HepG2 (cell line): ENCODE results near the gene HS3ST5. TPM values are rescaled to one million over a fixed set of nuclear protein-coding genes. Genes with fewer than 3 reads are reported as not detected.

Experiments used
- ATAC-seq: fragments of 200-7000 bp; cut with Tn5 transposase; 3 replicates; pipeline ENCODE4 v1.9.1; 2020; ENCODE audit warnings: mild to moderate bottlenecking, moderate library complexity
- BruUV-seq: library from RNA; stranded (reverse); fragments of 400-500 nt; replicated peaks from 2 replicates; lab custom pipeline; 2021; lab: Mats Ljungman, UMichigan
- CTCF ChIA-PET: fragments of 300-600 bp; formaldehyde crosslinking; extraction: SDS; loops from one replicate; lab custom pipeline; 2021; ENCODE audit warnings: low total read pairs, inconsistent platforms, low intra/inter-chr PET ratio; lab: Yijun Ruan, JAX
- POLR2A ChIA-PET: fragments of 350-600 bp; sonication (Branson Sonifier 250); formaldehyde crosslinking; loops from one replicate; lab custom pipeline; 2020; ENCODE audit warnings: antibody characterized with exemption, inconsistent platforms; lab: Yijun Ruan, JAX
- DNase-seq: peaks from one replicate; pipeline ENCODE4 v3.0.0-alpha.2; 2015; ENCODE audit warnings: low spot score
- FAIRE-seq: peaks from 3 replicates; lab custom pipeline; 2011; peaks lifted over from hg19 to GRCh38; lab: Jason Lieb, UNC
- H2AFZ ChIP-seq: one replicate; pipeline ENCODE4 v1.6.1; 2011; ENCODE audit warnings: low read length, inconsistent platforms
- H3K27ac ChIP-seq: fragments of 300-600 bp; 3 replicates; pipeline ENCODE4 v1.8.0; 2011; ENCODE audit warnings: mixed run types, mild to moderate bottlenecking, mixed read lengths, low read length, inconsistent platforms; ENCODE audit not compliant: insufficient read depth; ENCODE audit errors: extremely low read length
- H3K27me3 ChIP-seq, 2 experiments: fragments of 200-600 bp in 1 of 2; 2 replicates in 1 of 2; 3 replicates in 1 of 2; pipeline versions ENCODE4 v1.6.0 to v1.8.0; 2011; ENCODE audit warnings: low read length in 2 of 2, mild to moderate bottlenecking in 2 of 2, moderate library complexity in 2 of 2, inconsistent platforms in 1 of 2; ENCODE audit not compliant: insufficient read depth in 2 of 2, control insufficient read depth in 1 of 2
- H3K36me3 ChIP-seq, 2 experiments: fragments of 200-600 bp in 1 of 2; replicated peaks in 1 of 2; 2 replicates in 1 of 2; 3 replicates in 1 of 2; pipeline versions ENCODE4 v1.5.1 to v1.8.0; 2011; ENCODE audit warnings: low read length in 2 of 2, inconsistent platforms in 1 of 2; ENCODE audit not compliant: insufficient read depth in 2 of 2, control insufficient read depth in 1 of 2
- H3K4me1 ChIP-seq: 2 replicates; pipeline ENCODE4 v1.5.1; 2012; ENCODE audit warnings: low read length, inconsistent platforms; ENCODE audit not compliant: insufficient read depth
- H3K4me2 ChIP-seq: 2 replicates; pipeline ENCODE4 v1.6.0; 2011; ENCODE audit warnings: low read depth, low read length, inconsistent platforms
- H3K4me3 ChIP-seq, 3 experiments: fragments of 200-600 bp in 1 of 3; sonication (generic), shearing (Covaris generic) in 1 of 3; replicated peaks in 1 of 3; 2 replicates each; pipeline ENCODE4 v1.5.1; 2011 to 2016; ENCODE audit warnings: low read length in 3 of 3, inconsistent platforms in 2 of 3, low read depth in 2 of 3, mild to moderate bottlenecking in 2 of 3, control low read depth in 1 of 3, mixed read lengths in 1 of 3; ENCODE audit not compliant: insufficient read depth in 1 of 3
- H3K79me2 ChIP-seq: one replicate; pipeline ENCODE4 v1.6.1; 2011; ENCODE audit warnings: low read length, inconsistent platforms; ENCODE audit not compliant: insufficient read depth
- H3K9ac ChIP-seq: 2 replicates; pipeline ENCODE4 v1.6.0; 2011; ENCODE audit warnings: mild to moderate bottlenecking, low read depth, low read length, inconsistent platforms; ENCODE audit not compliant: insufficient read depth
- H3K9me3 ChIP-seq: 2 replicates; pipeline ENCODE4 v1.5.1; 2012; ENCODE audit warnings: mild to moderate bottlenecking, low read length
- H4K20me1 ChIP-seq: 2 replicates; pipeline ENCODE4 v1.6.0; 2011; ENCODE audit warnings: inconsistent platforms, mild to moderate bottlenecking, low read length, moderate library complexity; ENCODE audit not compliant: insufficient read depth
- ARID5B ChIP-seq: IDR thresholded peaks from 2 replicates; pipeline ENCODE4 v1.4.0; 2020; ENCODE audit warnings: mild to moderate bottlenecking, missing genetic modification reagents
- HNF4A ChIP-seq: sonication (generic); formaldehyde crosslinking; IDR thresholded peaks from 2 replicates; pipeline ENCODE4 v1.4.0; 2020; ENCODE audit warnings: missing genetic modification reagents
- NCOA1 ChIP-seq: sonication (generic); formaldehyde crosslinking; IDR thresholded peaks from 2 replicates; pipeline ENCODE4 v1.9.0; 2021; ENCODE audit warnings: missing genetic modification reagents
- NCOR1 ChIP-seq: fragments of 200-600 bp; sonication (generic); IDR thresholded peaks from 2 replicates; pipeline ENCODE4 v1.7.0; 2017; ENCODE audit warnings: antibody characterized with exemption, low read length, borderline replicate concordance
- SOX13 ChIP-seq, 3 experiments: fragments of 450-650 bp in 1 of 3; sonication (generic) in 1 of 3; formaldehyde crosslinking in 1 of 3; IDR thresholded peaks in 2 of 3; conservative IDR thresholded peaks in 1 of 3; 2 replicates each; pipeline versions ENCODE4 v1.5.0 to v1.6.1; 2016 to 2020; ENCODE audit warnings: antibody characterized with exemption in 1 of 3, mild to moderate bottlenecking in 1 of 3, missing compliant biosample characterization in 1 of 3, missing genetic modification reagents in 1 of 3, moderate library complexity in 1 of 3
- ZNF431 ChIP-seq: sonication (generic); formaldehyde crosslinking; IDR thresholded peaks from 2 replicates; pipeline ENCODE4 v1.9.0; 2022; ENCODE audit warnings: missing genetic modification reagents, low read depth, mild to moderate bottlenecking, borderline replicate concordance
- ZNF589 ChIP-seq: sonication (generic); formaldehyde crosslinking; conservative IDR thresholded peaks from 2 replicates; pipeline ENCODE4 v1.8.0; 2022; ENCODE audit warnings: mild to moderate bottlenecking, moderate library complexity, missing genetic modification reagents
- in situ Hi-C: cut with HindIII; loops from 2 replicates; pipeline ENCODE4 v1.10.0; 2017; ENCODE audit warnings: low pct_unique_long_range_greater_than_20kb; ENCODE audit not compliant: extremely low pct_ligation_motif_present
- intact Hi-C: fragments of 100-400 bp; cut with micrococcal nuclease; formaldehyde crosslinking; loops from one replicate; pipeline ENCODE4 v1.10.0; 2022; ENCODE audit not compliant: unreplicated experiment
- polyA plus RNA-seq, 8 experiments: library from polyadenylated mRNA; depleted of rRNA in 3 of 8; stranded (reverse) in 7 of 8; unstranded in 1 of 8; fragments of >200 nt; fragmentation: Illumina TruSeq in 4 of 8; extraction: Trizol in 4 of 8; gene quantifications; 2 replicates each; pipeline versions ENCODE4 v1.2.1 to v1.2.3, GENCODE V29; 2011 to 2016; ENCODE audit warnings: low read depth in 4 of 8, missing spikeins in 1 of 8, mixed read lengths in 1 of 8; ENCODE audit not compliant: insufficient read depth in 1 of 8
- total RNA-seq, 5 experiments: library from RNA; depleted of rRNA; stranded (reverse); fragments of >200 nt; fragmentation: Illumina TruSeq; extraction: Trizol; gene quantifications; 2 replicates each; pipeline ENCODE4 v1.2.3, GENCODE V29; 2016; ENCODE audit warnings: low read depth in 1 of 5
- TF ChIP-seq, protein P1 (sequence below): sonication (generic); formaldehyde crosslinking; IDR thresholded peaks from 2 replicates; pipeline ENCODE4 v1.4.0; 2020; ENCODE audit warnings: low read depth, mild to moderate bottlenecking, missing genetic modification reagents
- TF ChIP-seq, protein P2 (sequence below): sonication (generic); formaldehyde crosslinking; IDR thresholded peaks from 2 replicates; pipeline ENCODE4 v1.8.0; 2022; ENCODE audit warnings: missing genetic modification reagents, mild to moderate bottlenecking, inconsistent platforms, borderline replicate concordance
- TF ChIP-seq, protein P3 (sequence below): sonication (generic); formaldehyde crosslinking; IDR thresholded peaks from 2 replicates; pipeline ENCODE4 v1.5.1; 2020; ENCODE audit warnings: missing genetic modification reagents, mild to moderate bottlenecking, borderline replicate concordance

HS3ST5 gene
- total and polyA plus RNA-seq, 2 of the 13 experiments (the other 11 are each of a cell fraction or from before 2014, with no cell fraction given): 1.1 to 1.6 TPM

- TF ChIP-seq, protein P1, sequence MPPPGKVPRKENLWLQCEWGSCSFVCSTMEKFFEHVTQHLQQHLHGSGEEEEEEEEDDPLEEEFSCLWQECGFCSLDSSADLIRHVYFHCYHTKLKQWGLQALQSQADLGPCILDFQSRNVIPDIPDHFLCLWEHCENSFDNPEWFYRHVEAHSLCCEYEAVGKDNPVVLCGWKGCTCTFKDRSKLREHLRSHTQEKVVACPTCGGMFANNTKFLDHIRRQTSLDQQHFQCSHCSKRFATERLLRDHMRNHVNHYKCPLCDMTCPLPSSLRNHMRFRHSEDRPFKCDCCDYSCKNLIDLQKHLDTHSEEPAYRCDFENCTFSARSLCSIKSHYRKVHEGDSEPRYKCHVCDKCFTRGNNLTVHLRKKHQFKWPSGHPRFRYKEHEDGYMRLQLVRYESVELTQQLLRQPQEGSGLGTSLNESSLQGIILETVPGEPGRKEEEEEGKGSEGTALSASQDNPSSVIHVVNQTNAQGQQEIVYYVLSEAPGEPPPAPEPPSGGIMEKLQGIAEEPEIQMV (CRISPR knock-in tag): no peak
- TF ChIP-seq ZNF431 (CRISPR knock-in tag): no peak
- TF ChIP-seq, protein P2, sequence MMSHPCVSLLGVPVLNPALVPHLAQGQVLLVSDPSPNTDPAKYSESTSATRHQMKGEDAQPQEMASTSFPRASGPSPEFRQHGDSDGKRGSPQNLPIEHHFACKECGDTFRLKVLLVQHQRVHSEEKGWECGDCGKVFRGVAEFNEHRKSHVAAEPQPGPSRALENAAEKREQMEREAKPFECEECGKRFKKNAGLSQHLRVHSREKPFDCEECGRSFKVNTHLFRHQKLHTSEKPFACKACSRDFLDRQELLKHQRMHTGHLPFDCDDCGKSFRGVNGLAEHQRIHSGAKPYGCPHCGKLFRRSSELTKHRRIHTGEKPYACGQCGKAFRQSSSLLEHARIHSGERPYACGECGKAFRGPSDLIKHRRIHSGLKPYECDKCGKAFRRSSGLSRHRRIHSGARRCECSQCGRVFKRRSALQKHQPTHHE (CRISPR knock-in tag): no peak
- TF ChIP-seq, all 625 proteins: peak for 210
Observed at GRCh38 chr6:114167583-114168576, 174.9 kb downstream of the HS3ST5 start (continued).

- intact Hi-C loops: loop anchor here (10.0 kb wide), 1 partner anchor 189 kb away; the partner anchor contains the start of gene HDAC2
- Histone ChIP-seq H4K20me1 (no peaks in the 10 kb centered on the region), H3K4me3 (no peak overlapping the region; a peak in 1 of 6 replicates), H3K9me3 (no peaks in the 10 kb centered on the region), H3K27me3 (no peaks in the 10 kb centered on the region; a peak in 1 of 5 replicates), H3K9ac (no peak overlapping the region), H3K4me2 (no peak overlapping the region; the same call in 1 of the 2 replicates), H3K36me3 (no peaks in the 10 kb centered on the region), H2AFZ (no peak overlapping the region), H3K27ac (peak overlapping the region; percentile 48), H3K4me1 (peaks cover 88% of the 10 kb centered on the region), H3K79me2 (peaks cover 2% of the 10 kb centered on the region)
- POLR2A ChIA-PET: no interaction called here
- no peak for FAIRE-seq
- no TSS peak for BruUV-seq
- CTCF ChIA-PET: no interaction called here
- in situ Hi-C loops: no loop called here
- no peak for ATAC-seq
- DNase-seq: peak; percentile 25
- TF ChIP-seq NCOA1 (CRISPR knock-in tag) (no peak), ZNF589 (CRISPR knock-in tag) (no peak), SOX13 (IDR thresholded peaks at IDR 0.05) (no peak), SOX13 (CRISPR knock-in tag; conservative IDR thresholded peaks at IDR 0.05 in 1 of 2, IDR thresholded peaks at IDR 0.05 in 1 of 2) (peak in 1 of 2 experiments; percentile 36; a peak in 1 of 4 replicates), ARID5B (CRISPR knock-in tag) (peak; percentile 18; the same call in 1 of the 2 replicates), HNF4A (CRISPR knock-in tag) (peak; percentile 57), NCOR1 (0 out of 2 replicates have a peak, but pooled peaks have one; percentile 37)
- TF ChIP-seq, protein P3, sequence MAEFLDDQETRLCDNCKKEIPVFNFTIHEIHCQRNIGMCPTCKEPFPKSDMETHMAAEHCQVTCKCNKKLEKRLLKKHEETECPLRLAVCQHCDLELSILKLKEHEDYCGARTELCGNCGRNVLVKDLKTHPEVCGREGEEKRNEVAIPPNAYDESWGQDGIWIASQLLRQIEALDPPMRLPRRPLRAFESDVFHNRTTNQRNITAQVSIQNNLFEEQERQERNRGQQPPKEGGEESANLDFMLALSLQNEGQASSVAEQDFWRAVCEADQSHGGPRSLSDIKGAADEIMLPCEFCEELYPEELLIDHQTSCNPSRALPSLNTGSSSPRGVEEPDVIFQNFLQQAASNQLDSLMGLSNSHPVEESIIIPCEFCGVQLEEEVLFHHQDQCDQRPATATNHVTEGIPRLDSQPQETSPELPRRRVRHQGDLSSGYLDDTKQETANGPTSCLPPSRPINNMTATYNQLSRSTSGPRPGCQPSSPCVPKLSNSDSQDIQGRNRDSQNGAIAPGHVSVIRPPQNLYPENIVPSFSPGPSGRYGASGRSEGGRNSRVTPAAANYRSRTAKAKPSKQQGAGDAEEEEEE (CRISPR knock-in tag): no peak
Observed at GRCh38 chr6:114164207-114164606, 178.6 kb downstream of the HS3ST5 start.
